ENCODE measurements around the gene PSMB11. TPM values are rescaled to one million over a fixed set of nuclear protein-coding genes. Genes with fewer than 3 reads are reported as not detected.

The PSMB11 gene
- total and polyA plus RNA-seq, 2 experiments from 2014 or later, result 0.12 TPM; not detected in 1

DNA sequence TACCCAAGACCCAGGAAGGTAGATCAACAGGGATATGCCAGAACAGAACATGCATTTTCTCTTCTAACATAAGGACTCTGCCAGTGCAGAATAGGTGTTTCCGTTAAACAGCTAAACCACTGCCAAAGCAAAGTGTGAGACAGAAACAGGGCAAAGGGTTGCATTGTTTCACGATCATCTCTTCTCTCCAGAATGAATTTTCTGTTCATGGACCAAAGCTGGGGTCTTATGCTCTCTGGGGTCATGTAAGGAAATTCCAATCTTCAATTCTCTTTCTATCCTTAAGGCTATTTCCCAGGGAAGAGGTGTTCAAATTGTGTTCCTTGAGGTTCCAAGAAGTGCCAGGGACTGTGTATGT is 18.2 kb upstream of the PSMB11 start:
- no peak for DNase-seq (ENCODE audit: low read depth in 1 of 2, low spot score in 1 of 2)
- Histone ChIP-seq H3K27me3 (no peaks in the 10 kb centered on the region), H3K4me1 (ENCODE audit: low read depth) (peaks cover 4% of the 10 kb centered on the region), H3K9me3 (ENCODE audit: low read depth) (no peaks in the 10 kb centered on the region), H3K4me3 (no peak overlapping the region), H3K27ac (no peak overlapping the region), H3K36me3 (peaks cover 5% of the 10 kb centered on the region)
- TF ChIP-seq CTCF (IDR thresholded peaks at IDR 0.05; ENCODE audit: low read depth, low read length), result no peak

GRCh38 chr14:23024612-23025075 is 17.4 kb upstream of the PSMB11 start:
- no peak overlapping the region for H3K4me3 ChIP-seq
- H3K36me3 ChIP-seq, result peaks cover 8% of the 10 kb centered on the region
- TF ChIP-seq CTCF (IDR thresholded peaks at IDR 0.05; ENCODE audit: low read depth, low read length), result no peak
- H3K9me3 ChIP-seq (ENCODE audit: low read depth), result no peaks in the 10 kb centered on the region
- DNase-seq (ENCODE audit: low read depth in 1 of 2, low spot score in 1 of 2), result no peak
- no peaks in the 10 kb centered on the region for H3K27me3 ChIP-seq
- peak overlapping the region; percentile 30 for H3K27ac ChIP-seq
- H3K4me1 ChIP-seq (ENCODE audit: low read depth), result peaks cover 4% of the 10 kb centered on the region

- H3K4me3 ChIP-seq, result no peak overlapping the region
- H3K4me1 ChIP-seq (ENCODE audit: low read depth), result peaks cover 4% of the 10 kb centered on the region
- H3K27ac ChIP-seq, result peak overlapping the region; percentile 30
- H3K36me3 ChIP-seq, result peaks cover 8% of the 10 kb centered on the region
- H3K27me3 ChIP-seq, result no peaks in the 10 kb centered on the region
- no peak for TF ChIP-seq CTCF (IDR thresholded peaks at IDR 0.05; ENCODE audit: low read depth, low read length)
- no peak for DNase-seq (ENCODE audit: low read depth in 1 of 2, low spot score in 1 of 2)
- no peaks in the 10 kb centered on the region for H3K9me3 ChIP-seq (ENCODE audit: low read depth)
Observed at GRCh38 chr14:23025151-23025814, 16.7 kb upstream of the PSMB11 start.

- no peak for TF ChIP-seq CTCF (IDR thresholded peaks at IDR 0.05; ENCODE audit: low read depth, low read length)
Observed at GRCh38 chr14:23028799-23029198, 13.2 kb upstream of the PSMB11 start.

DNA sequence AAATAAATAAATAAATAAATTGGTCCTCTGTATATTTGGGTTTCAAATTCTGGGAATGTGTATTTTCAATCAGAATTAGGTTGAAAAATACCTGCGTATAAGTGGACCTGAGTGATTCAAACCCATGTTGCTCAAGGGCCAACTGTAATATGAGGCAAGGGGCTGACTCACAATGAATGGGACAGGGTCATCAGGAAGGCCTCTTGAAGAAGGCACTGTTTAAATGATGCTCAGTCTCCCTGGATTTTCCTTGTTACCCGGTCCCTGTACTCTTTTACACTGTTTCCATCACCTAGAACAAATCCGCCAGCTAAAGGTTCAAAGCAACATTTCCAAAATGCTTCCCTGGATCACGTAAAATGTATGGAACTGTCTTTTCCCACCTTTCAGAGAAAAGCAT is 11.1 kb upstream of the PSMB11 start:
- peaks cover 8% of the 10 kb centered on the region for H3K4me1 ChIP-seq (ENCODE audit: low read depth)
- no peak for DNase-seq (ENCODE audit: low read depth in 1 of 2, low spot score in 1 of 2)
- H3K9me3 ChIP-seq (ENCODE audit: low read depth), result no peaks in the 10 kb centered on the region
- no peaks in the 10 kb centered on the region for H3K27me3 ChIP-seq
- H3K4me3 ChIP-seq, result no peak overlapping the region
- H3K27ac ChIP-seq, result no peak overlapping the region
- no peak for TF ChIP-seq CTCF (IDR thresholded peaks at IDR 0.05; ENCODE audit: low read depth, low read length)
- peaks cover 30% of the 10 kb centered on the region for H3K36me3 ChIP-seq

More at GRCh38 chr14:23028799-23029198, 13.2 kb upstream of the PSMB11 start:
- DNase-seq (ENCODE audit: low read depth in 1 of 2, low spot score in 1 of 2), result no peak
- Histone ChIP-seq H3K27me3 (no peaks in the 10 kb centered on the region), H3K36me3 (peaks cover 30% of the 10 kb centered on the region), H3K9me3 (ENCODE audit: low read depth) (no peaks in the 10 kb centered on the region), H3K27ac (no peak overlapping the region), H3K4me1 (ENCODE audit: low read depth) (peaks cover 2% of the 10 kb centered on the region), H3K4me3 (no peak overlapping the region)

All from cardiac muscle cell (in vitro differentiated cells and primary cell).